ENCODE data around the gene WWOX. TPM values are rescaled to one million over a fixed set of nuclear protein-coding genes. Genes with fewer than 3 reads are reported as not detected.

Gene WWOX
- total and polyA plus RNA-seq, 2 of the 13 experiments (the other 11 are each of a cell fraction or from before 2014, with no cell fraction given): 9.1 to 37.4 TPM

DNA sequence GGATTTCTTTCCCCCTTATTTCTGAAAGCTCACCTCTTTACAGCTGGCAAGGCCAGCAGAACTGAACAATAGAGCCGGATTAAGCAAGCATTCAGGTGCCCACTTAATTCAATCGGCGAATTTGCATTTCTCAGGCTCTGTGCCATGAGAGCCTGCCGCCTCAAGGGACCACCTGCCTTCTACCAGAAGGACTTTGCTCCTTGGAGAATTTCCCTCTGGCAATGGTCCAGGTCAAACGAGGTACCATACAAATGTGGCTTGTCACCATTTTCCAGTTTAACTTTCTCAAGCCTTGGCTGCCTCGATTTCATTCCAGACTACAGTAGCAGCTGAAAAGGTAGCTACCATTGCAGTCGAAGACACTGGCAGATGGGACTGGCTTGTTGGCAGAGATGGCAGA, 967.1 kb downstream of the WWOX start (continued):
- no peak for TF ChIP-seq SRSF9 (IDR thresholded peaks at IDR 0.05; ENCODE audit: borderline replicate concordance, insufficient read depth, low read depth, low read length, poor library complexity, severe bottlenecking)
- TF ChIP-seq, protein P1, sequence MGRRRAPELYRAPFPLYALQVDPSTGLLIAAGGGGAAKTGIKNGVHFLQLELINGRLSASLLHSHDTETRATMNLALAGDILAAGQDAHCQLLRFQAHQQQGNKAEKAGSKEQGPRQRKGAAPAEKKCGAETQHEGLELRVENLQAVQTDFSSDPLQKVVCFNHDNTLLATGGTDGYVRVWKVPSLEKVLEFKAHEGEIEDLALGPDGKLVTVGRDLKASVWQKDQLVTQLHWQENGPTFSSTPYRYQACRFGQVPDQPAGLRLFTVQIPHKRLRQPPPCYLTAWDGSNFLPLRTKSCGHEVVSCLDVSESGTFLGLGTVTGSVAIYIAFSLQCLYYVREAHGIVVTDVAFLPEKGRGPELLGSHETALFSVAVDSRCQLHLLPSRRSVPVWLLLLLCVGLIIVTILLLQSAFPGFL (CRISPR knock-in tag; IDR thresholded peaks at IDR 0.05): no peak
- no peak for TF ChIP-seq TARDBP (CRISPR knock-in tag; IDR thresholded peaks at IDR 0.05)
- TF ChIP-seq GTF2F1 (IDR thresholded peaks at IDR 0.05; ENCODE audit: low read length): no peak
- no peak for TF ChIP-seq ZNF235 (CRISPR knock-in tag; IDR thresholded peaks at IDR 0.05; ENCODE audit: borderline replicate concordance)

DNA sequence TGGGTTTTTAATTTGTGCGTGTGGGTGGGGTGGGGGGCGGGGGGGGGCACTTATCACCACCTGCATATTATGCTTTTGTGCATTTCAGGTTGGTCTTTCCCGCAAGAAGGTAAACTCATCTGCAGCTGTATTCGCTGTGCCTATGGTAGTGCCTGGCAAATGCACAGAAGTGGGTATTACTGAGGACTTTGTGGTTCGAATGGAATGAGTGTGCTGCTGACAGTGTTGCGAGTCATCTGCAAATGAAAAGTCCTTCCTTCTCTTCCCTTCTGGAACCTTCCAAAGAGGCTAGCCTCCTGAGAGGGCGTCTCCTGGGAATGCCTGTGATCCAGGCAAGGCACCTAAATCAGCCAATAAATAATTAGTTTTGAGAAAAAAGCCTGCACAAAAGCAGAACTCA, 968.1 kb downstream of the WWOX start:
- Histone ChIP-seq H3K27me3 (ENCODE audit: control insufficient read depth in 1 of 2, insufficient read depth in 2 of 2, low read length in 2 of 2) (no peaks in the 10 kb centered on the region), H3K9ac (ENCODE audit: insufficient read depth, low read depth, low read length) (no peak overlapping the region), H2AFZ (ENCODE audit: low read length) (no peak overlapping the region), H3K9me3 (ENCODE audit: low read length) (no peaks in the 10 kb centered on the region), H3K4me1 (ENCODE audit: insufficient read depth, low read length) (no peaks in the 10 kb centered on the region), H3K4me3 (replicated peaks in 1 of 3; ENCODE audit: insufficient read depth in 1 of 3, low read depth in 2 of 3, low read length in 3 of 3) (no peak overlapping the region), H3K4me2 (ENCODE audit: low read depth, low read length) (no peak overlapping the region), H3K36me3 (replicated peaks in 1 of 2; ENCODE audit: control insufficient read depth in 1 of 2, insufficient read depth in 2 of 2, low read length in 2 of 2) (no peaks in the 10 kb centered on the region), H3K27ac (ENCODE audit: extremely low read length, insufficient read depth, low read length) (no peak overlapping the region), H3K79me2 (ENCODE audit: insufficient read depth, low read length) (no peaks in the 10 kb centered on the region), H4K20me1 (ENCODE audit: insufficient read depth, low read length) (no peaks in the 10 kb centered on the region)
- ChIA-PET POLR2A (no interaction called here), CTCF (ENCODE audit: low intra/inter-chr PET ratio, low total read pairs) (no interaction called here)
- intact Hi-C loops (cut with micrococcal nuclease; ENCODE audit: unreplicated experiment): no loop called here
- no peak for FAIRE-seq
- TF ChIP-seq KLF6 (CRISPR knock-in tag; IDR thresholded peaks at IDR 0.05) (no peak), SP2 (CRISPR knock-in tag; IDR thresholded peaks at IDR 0.05) (no peak), ZBTB3 (CRISPR knock-in tag; IDR thresholded peaks at IDR 0.05; ENCODE audit: borderline replicate concordance, low read depth) (no peak)
- TF ChIP-seq, protein P2, sequence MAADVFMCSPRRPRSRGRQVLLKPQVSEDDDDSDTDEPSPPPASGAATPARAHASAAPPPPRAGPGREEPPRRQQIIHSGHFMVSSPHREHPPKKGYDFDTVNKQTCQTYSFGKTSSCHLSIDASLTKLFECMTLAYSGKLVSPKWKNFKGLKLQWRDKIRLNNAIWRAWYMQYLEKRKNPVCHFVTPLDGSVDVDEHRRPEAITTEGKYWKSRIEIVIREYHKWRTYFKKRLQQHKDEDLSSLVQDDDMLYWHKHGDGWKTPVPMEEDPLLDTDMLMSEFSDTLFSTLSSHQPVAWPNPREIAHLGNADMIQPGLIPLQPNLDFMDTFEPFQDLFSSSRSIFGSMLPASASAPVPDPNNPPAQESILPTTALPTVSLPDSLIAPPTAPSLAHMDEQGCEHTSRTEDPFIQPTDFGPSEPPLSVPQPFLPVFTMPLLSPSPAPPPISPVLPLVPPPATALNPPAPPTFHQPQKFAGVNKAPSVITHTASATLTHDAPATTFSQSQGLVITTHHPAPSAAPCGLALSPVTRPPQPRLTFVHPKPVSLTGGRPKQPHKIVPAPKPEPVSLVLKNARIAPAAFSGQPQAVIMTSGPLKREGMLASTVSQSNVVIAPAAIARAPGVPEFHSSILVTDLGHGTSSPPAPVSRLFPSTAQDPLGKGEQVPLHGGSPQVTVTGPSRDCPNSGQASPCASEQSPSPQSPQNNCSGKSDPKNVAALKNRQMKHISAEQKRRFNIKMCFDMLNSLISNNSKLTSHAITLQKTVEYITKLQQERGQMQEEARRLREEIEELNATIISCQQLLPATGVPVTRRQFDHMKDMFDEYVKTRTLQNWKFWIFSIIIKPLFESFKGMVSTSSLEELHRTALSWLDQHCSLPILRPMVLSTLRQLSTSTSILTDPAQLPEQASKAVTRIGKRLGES (CRISPR knock-in tag; IDR thresholded peaks at IDR 0.05; ENCODE audit: borderline replicate concordance): no peak
- TF ChIP-seq, protein P3, sequence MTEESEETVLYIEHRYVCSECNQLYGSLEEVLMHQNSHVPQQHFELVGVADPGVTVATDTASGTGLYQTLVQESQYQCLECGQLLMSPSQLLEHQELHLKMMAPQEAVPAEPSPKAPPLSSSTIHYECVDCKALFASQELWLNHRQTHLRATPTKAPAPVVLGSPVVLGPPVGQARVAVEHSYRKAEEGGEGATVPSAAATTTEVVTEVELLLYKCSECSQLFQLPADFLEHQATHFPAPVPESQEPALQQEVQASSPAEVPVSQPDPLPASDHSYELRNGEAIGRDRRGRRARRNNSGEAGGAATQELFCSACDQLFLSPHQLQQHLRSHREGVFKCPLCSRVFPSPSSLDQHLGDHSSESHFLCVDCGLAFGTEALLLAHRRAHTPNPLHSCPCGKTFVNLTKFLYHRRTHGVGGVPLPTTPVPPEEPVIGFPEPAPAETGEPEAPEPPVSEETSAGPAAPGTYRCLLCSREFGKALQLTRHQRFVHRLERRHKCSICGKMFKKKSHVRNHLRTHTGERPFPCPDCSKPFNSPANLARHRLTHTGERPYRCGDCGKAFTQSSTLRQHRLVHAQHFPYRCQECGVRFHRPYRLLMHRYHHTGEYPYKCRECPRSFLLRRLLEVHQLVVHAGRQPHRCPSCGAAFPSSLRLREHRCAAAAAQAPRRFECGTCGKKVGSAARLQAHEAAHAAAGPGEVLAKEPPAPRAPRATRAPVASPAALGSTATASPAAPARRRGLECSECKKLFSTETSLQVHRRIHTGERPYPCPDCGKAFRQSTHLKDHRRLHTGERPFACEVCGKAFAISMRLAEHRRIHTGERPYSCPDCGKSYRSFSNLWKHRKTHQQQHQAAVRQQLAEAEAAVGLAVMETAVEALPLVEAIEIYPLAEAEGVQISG (CRISPR knock-in tag; IDR thresholded peaks at IDR 0.05): no peak
- WGBS (ENCODE audit: low lambda C conversion rate): 45% methylated on average over 7 of the region's 7 CpGs
- in situ Hi-C loops (cut with HindIII; ENCODE audit: extremely low pct_ligation_motif_present, low pct_unique_long_range_greater_than_20kb): no loop called here
- BruUV-seq (replicated peaks): no TSS peak
- no peak for DNase-seq (ENCODE audit: low spot score)
- ATAC-seq: no peak
